Loucy (cell line): ENCODE results near the gene AHR.

Experiments
- H2AFZ ChIP-seq: fragments of 200-600 bp; sonication (generic); 2 replicates; pipeline ENCODE4 v1.6.0; 2016; ENCODE audit warnings: antibody characterized with exemption, mild to moderate bottlenecking, low read length, moderate library complexity
- H3F3A ChIP-seq: fragments of 200-600 bp; 2 replicates; pipeline ENCODE4 v1.6.0; 2016; ENCODE audit warnings: antibody characterized with exemption, low read depth, mild to moderate bottlenecking
- H3K27me3 ChIP-seq: fragments of 200-600 bp; sonication (generic); 2 replicates; pipeline ENCODE4 v1.6.1; 2014; ENCODE audit warnings: low read length, mild to moderate bottlenecking; ENCODE audit not compliant: insufficient read depth, poor library complexity, severe bottlenecking
- H3K36me3 ChIP-seq: fragments of 200-600 bp; sonication (generic); 2 replicates; pipeline ENCODE4 v1.6.1; 2016; ENCODE audit warnings: low read length; ENCODE audit not compliant: insufficient read depth
- H3K4me1 ChIP-seq: fragments of 200-600 bp; sonication (generic); 2 replicates; pipeline ENCODE4 v1.5.1; 2014; ENCODE audit warnings: low read length, mild to moderate bottlenecking; ENCODE audit not compliant: insufficient read depth, poor library complexity, severe bottlenecking
- H3K4me2 ChIP-seq: fragments of 200-600 bp; sonication (generic); 2 replicates; pipeline ENCODE4 v1.6.0; 2014; ENCODE audit warnings: antibody characterized with exemption, low read length, low read depth, mild to moderate bottlenecking; ENCODE audit not compliant: poor library complexity, severe bottlenecking
- H3K4me3 ChIP-seq: fragments of 200-600 bp; sonication (generic); 2 replicates; pipeline ENCODE4 v1.5.1; 2014; ENCODE audit warnings: low read length, mild to moderate bottlenecking, mixed read lengths; ENCODE audit not compliant: poor library complexity, severe bottlenecking
- H3K79me2 ChIP-seq: fragments of 200-600 bp; sonication (generic); 2 replicates; pipeline ENCODE4 v1.6.1; 2014; ENCODE audit warnings: low read length; ENCODE audit not compliant: insufficient read depth
- H3K9ac ChIP-seq: fragments of 200-600 bp; sonication (generic); 2 replicates; pipeline ENCODE4 v1.6.0; 2014; ENCODE audit warnings: mild to moderate bottlenecking, low read depth, low read length, moderate library complexity; ENCODE audit not compliant: poor library complexity, severe bottlenecking
- H3K9me2 ChIP-seq: fragments of 200-600 bp; sonication (generic); replicated peaks from 2 replicates; pipeline ENCODE4 v1.6.1; 2016; ENCODE audit warnings: low read depth, low read length, mixed read lengths
- H3K9me3 ChIP-seq: fragments of 200-600 bp; sonication (generic); 2 replicates; pipeline ENCODE4 v1.6.1; 2014; ENCODE audit warnings: mild to moderate bottlenecking, antibody characterized with exemption, low read length, low read depth; ENCODE audit not compliant: insufficient read depth
- H4K20me1 ChIP-seq: fragments of 200-600 bp; sonication (generic); 2 replicates; pipeline ENCODE4 v1.6.0; 2014; ENCODE audit warnings: antibody characterized with exemption, low read length, mild to moderate bottlenecking; ENCODE audit not compliant: insufficient read depth, poor library complexity, severe bottlenecking
- EZH2phosphoT487 ChIP-seq: fragments of 200-600 bp; IDR thresholded peaks from 2 replicates; pipeline ENCODE4 v1.6.1; 2018; ENCODE audit warnings: antibody characterized with exemption, mild to moderate bottlenecking, moderate library complexity, borderline replicate concordance
- TF ChIP-seq, protein P1 (sequence below): fragments of 200-600 bp; sonication (generic); conservative IDR thresholded peaks from 2 replicates; pipeline ENCODE4 v1.5.1; 2014; ENCODE audit warnings: mild to moderate bottlenecking, antibody characterized with exemption, low read length

The AHR gene

GRCh38 chr7:17374157-17374556 lies 75.7 kb downstream of the AHR start:
- no peak overlapping the region for H3K4me2 ChIP-seq
- no peaks in the 10 kb centered on the region for H4K20me1 ChIP-seq
- no peaks in the 10 kb centered on the region for H3K9me2 ChIP-seq
- H2AFZ ChIP-seq: no peak overlapping the region
- H3K79me2 ChIP-seq: no peaks in the 10 kb centered on the region
- H3F3A ChIP-seq: no peaks in the 10 kb centered on the region
- no peaks in the 10 kb centered on the region for H3K9me3 ChIP-seq
- H3K4me3 ChIP-seq: no peak overlapping the region
- no peaks in the 10 kb centered on the region for H3K27me3 ChIP-seq
- no peak overlapping the region for H3K9ac ChIP-seq
- no peak for TF ChIP-seq EZH2phosphoT487
- TF ChIP-seq, protein P1, sequence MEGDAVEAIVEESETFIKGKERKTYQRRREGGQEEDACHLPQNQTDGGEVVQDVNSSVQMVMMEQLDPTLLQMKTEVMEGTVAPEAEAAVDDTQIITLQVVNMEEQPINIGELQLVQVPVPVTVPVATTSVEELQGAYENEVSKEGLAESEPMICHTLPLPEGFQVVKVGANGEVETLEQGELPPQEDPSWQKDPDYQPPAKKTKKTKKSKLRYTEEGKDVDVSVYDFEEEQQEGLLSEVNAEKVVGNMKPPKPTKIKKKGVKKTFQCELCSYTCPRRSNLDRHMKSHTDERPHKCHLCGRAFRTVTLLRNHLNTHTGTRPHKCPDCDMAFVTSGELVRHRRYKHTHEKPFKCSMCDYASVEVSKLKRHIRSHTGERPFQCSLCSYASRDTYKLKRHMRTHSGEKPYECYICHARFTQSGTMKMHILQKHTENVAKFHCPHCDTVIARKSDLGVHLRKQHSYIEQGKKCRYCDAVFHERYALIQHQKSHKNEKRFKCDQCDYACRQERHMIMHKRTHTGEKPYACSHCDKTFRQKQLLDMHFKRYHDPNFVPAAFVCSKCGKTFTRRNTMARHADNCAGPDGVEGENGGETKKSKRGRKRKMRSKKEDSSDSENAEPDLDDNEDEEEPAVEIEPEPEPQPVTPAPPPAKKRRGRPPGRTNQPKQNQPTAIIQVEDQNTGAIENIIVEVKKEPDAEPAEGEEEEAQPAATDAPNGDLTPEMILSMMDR: no peak
- H3K36me3 ChIP-seq: no peaks in the 10 kb centered on the region
- no peaks in the 10 kb centered on the region for H3K4me1 ChIP-seq

GRCh38 chr7:17374654-17375053 lies 76.2 kb downstream of the AHR start:
- Histone ChIP-seq H3K4me2 (no peak overlapping the region), H3K9me3 (no peaks in the 10 kb centered on the region), H3K4me1 (no peaks in the 10 kb centered on the region), H3K36me3 (no peaks in the 10 kb centered on the region), H3K27me3 (no peaks in the 10 kb centered on the region), H2AFZ (no peak overlapping the region), H3F3A (no peaks in the 10 kb centered on the region), H3K4me3 (no peak overlapping the region), H3K79me2 (no peaks in the 10 kb centered on the region), H4K20me1 (no peaks in the 10 kb centered on the region), H3K9me2 (no peaks in the 10 kb centered on the region), H3K9ac (no peak overlapping the region)
- no peak for TF ChIP-seq EZH2phosphoT487
- TF ChIP-seq, protein P1: no peak

DNA sequence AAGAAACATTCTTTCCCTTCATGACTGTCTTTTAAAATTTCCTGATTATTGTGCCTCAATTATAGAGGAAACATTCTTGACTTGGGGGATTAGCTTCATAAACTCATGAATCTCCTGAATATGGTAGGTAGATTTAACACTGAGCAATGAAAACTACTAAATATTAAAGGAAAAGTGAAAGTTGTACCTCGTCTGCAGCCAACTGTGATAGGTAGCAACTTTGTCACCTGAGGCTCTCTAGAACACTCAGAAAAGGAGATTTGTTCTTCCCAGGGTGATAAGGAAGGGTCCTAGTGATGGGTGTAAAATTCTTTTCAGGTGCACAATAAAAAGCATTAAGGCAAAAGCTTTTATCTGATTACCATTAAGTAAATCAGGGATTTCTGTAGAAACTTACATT lies 78.1 kb downstream of the AHR start:
- H4K20me1 ChIP-seq: no peaks in the 10 kb centered on the region
- no peaks in the 10 kb centered on the region for H3F3A ChIP-seq
- no peak overlapping the region for H3K9ac ChIP-seq
- no peaks in the 10 kb centered on the region for H3K79me2 ChIP-seq
- TF ChIP-seq EZH2phosphoT487: no peak
- TF ChIP-seq, protein P1: no peak
- H2AFZ ChIP-seq: no peak overlapping the region
- no peak overlapping the region for H3K4me3 ChIP-seq
- no peak overlapping the region for H3K4me2 ChIP-seq
- H3K9me2 ChIP-seq: no peaks in the 10 kb centered on the region
- no peaks in the 10 kb centered on the region for H3K9me3 ChIP-seq
- no peaks in the 10 kb centered on the region for H3K27me3 ChIP-seq
- no peaks in the 10 kb centered on the region for H3K36me3 ChIP-seq
- H3K4me1 ChIP-seq: no peaks in the 10 kb centered on the region
